Upper lobe of left lung (tissue), 6 donors: ENCODE results near the gene MDN1. TPM values are rescaled to one million over a fixed set of nuclear protein-coding genes. Genes with fewer than 3 reads are reported as not detected.

Experiments used
- ATAC-seq, 2 donors: fragments of 200-7000 bp; cut with Tn5 transposase; one replicate each; pipeline ENCODE4 v1.9.1; 2022; ENCODE audit warnings: mild to moderate bottlenecking in 2 of 2, moderate library complexity in 2 of 2; ENCODE audit not compliant: low FRiP score in 2 of 2
- DNase-seq, 2 donors: peaks; one replicate each; pipeline ENCODE4 v3.0.0-alpha.2; 2019 to 2020
- H3K27ac ChIP-seq, 4 donors: fragments of 200-600 bp; sonication (generic); one replicate each; pipeline ENCODE4 v1.5.1; 2016 to 2019
- H3K27me3 ChIP-seq, 4 donors: fragments of 200-600 bp; sonication (generic); one replicate each; pipeline ENCODE4 v1.5.1; 2017 to 2019
- H3K36me3 ChIP-seq, 4 donors: fragments of 200-600 bp; sonication (generic); one replicate each; pipeline ENCODE4 v1.5.1; 2016 to 2019
- H3K4me1 ChIP-seq, 4 donors: fragments of 200-600 bp; sonication (generic); one replicate each; pipeline ENCODE4 v1.5.1; 2018 to 2019
- H3K4me3 ChIP-seq, 4 donors: fragments of 200-600 bp; sonication (generic); one replicate each; pipeline ENCODE4 v1.5.1; 2017 to 2019; ENCODE audit warnings: mild to moderate bottlenecking in 2 of 4, moderate library complexity in 1 of 4
- H3K9me3 ChIP-seq, 4 donors: fragments of 200-600 bp; sonication (generic); one replicate each; pipeline ENCODE4 v1.5.1; 2018 to 2019
- CTCF ChIP-seq, 6 experiments: fragments of 450-650 bp in 4 of 6; fragments of 200-600 bp in 2 of 6; sonication (generic) in 2 of 6; IDR thresholded peaks; one replicate each; pipeline ENCODE4 v1.5.1; 2016 to 2019; ENCODE audit warnings: antibody characterized with exemption in 6 of 6
- EP300 ChIP-seq, 4 donors: sonication (generic); formaldehyde crosslinking; IDR thresholded peaks; one replicate each; pipeline ENCODE4 v1.5.1; 2017; ENCODE audit warnings: antibody characterized with exemption in 4 of 4, control low read depth in 2 of 4
- POLR2A ChIP-seq, 4 donors: fragments of 450-650 bp; IDR thresholded peaks; one replicate each; pipeline ENCODE4 v1.5.1; 2016 to 2017; ENCODE audit warnings: antibody characterized with exemption in 4 of 4, mild to moderate bottlenecking in 2 of 4
- POLR2AphosphoS5 ChIP-seq, 2 donors: sonication (generic); formaldehyde crosslinking; IDR thresholded peaks; one replicate each; pipeline ENCODE4 v1.5.1; 2017; ENCODE audit warnings: antibody characterized with exemption in 2 of 2
- WGBS, 2 donors: methylation state at CpG; one replicate each; pipeline ENCODE4 v1.1.5; 2017 to 2018; 5-methylcytosine and 5-hydroxymethylcytosine counted together
- total RNA-seq, 6 donors: library from RNA; depleted of rRNA in 4 of 6; stranded (reverse); fragments of >200 nt in 4 of 6; gene quantifications; one replicate each; pipeline versions ENCODE4 v1.1.0 to v1.2.1, GENCODE V29; 2016 to 2021
- donor health status: DM: no; HTN: no; CAD: no; lungs with moderate emphysema.
- donor health status: DM: no; HTN: yes; CAD: no; lungs with severe emphysema.

The MDN1 gene
- total RNA-seq, 6 donors from 2014 or later, result 23.4 to 44.1 (median 29.6) TPM

DNA sequence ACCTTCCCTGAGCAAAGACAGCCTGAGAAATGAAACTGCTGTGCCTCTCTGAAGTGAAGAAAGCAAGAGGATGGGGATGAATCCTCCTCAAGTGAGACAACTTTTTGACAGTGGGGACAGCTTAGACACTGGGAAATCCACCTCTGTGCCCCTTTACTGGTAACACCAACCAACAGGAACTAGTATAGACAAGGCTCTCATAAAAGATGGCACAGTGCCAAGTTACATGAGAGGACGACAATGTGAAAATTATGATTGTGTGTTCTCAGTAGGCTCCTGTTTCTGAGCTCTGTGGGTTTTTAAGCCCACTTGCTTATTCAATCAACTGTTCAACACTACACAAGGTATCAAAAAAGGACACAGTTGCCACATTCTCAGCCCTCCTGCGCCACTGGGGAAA, 139.4 kb downstream of the MDN1 start:
- WGBS, 2 donors, result 81 to 82% methylated on average over 2 of the region's 2 CpGs
- H3K9me3 ChIP-seq, result no peaks in the 10 kb centered on the region
- no peak for ATAC-seq
- H3K27ac ChIP-seq, result no peak overlapping the region
- no peaks in the 10 kb centered on the region for H3K27me3 ChIP-seq
- H3K36me3 ChIP-seq, result peaks cover 29 to 98% (median 74%) of the 10 kb centered on the region in 4 donors
- no peak for DNase-seq
- H3K4me3 ChIP-seq, result no peak overlapping the region
- H3K4me1 ChIP-seq, result no peaks in the 10 kb centered on the region
- TF ChIP-seq EP300 (IDR thresholded peaks at IDR 0.05) (no peak), POLR2AphosphoS5 (IDR thresholded peaks at IDR 0.05) (no peak), POLR2A (IDR thresholded peaks at IDR 0.05) (no peak), CTCF (IDR thresholded peaks at IDR 0.05) (no peak)

- no peak overlapping the region for H3K27ac ChIP-seq
- H3K9me3 ChIP-seq, result no peaks in the 10 kb centered on the region
- 75 to 85% methylated on average over 5 to 6 of the region's 6 CpGs for WGBS, 2 donors
- H3K36me3 ChIP-seq, result peaks cover 35 to 98% (median 75%) of the 10 kb centered on the region in 4 donors
- ATAC-seq (peak in 1 of 2 donors; percentile 11), DNase-seq (no peak)
- H3K27me3 ChIP-seq, result no peaks in the 10 kb centered on the region
- no peak overlapping the region for H3K4me3 ChIP-seq
- TF ChIP-seq POLR2A (IDR thresholded peaks at IDR 0.05), result no peak
- no peak for TF ChIP-seq CTCF (IDR thresholded peaks at IDR 0.05)
- no peak for TF ChIP-seq POLR2AphosphoS5 (IDR thresholded peaks at IDR 0.05)
- TF ChIP-seq EP300 (IDR thresholded peaks at IDR 0.05), result no peak
- no peaks in the 10 kb centered on the region for H3K4me1 ChIP-seq
Measured at GRCh38 chr6:89679215-89680120, 140.1 kb downstream of the MDN1 start.

GRCh38 chr6:89678531-89678930, 141.1 kb downstream of the MDN1 start:
- Histone ChIP-seq H3K36me3 (peaks cover 41 to 98% (median 77%) of the 10 kb centered on the region in 4 donors), H3K4me3 (no peak overlapping the region), H3K9me3 (no peaks in the 10 kb centered on the region), H3K4me1 (no peaks in the 10 kb centered on the region), H3K27me3 (no peaks in the 10 kb centered on the region), H3K27ac (no peak overlapping the region)
- no peak for DNase-seq
- TF ChIP-seq POLR2AphosphoS5 (IDR thresholded peaks at IDR 0.05) (no peak), EP300 (IDR thresholded peaks at IDR 0.05) (no peak), CTCF (IDR thresholded peaks at IDR 0.05) (no peak), POLR2A (IDR thresholded peaks at IDR 0.05) (no peak)
- 96 to 99% methylated on average over 3 of the region's 3 CpGs for WGBS, 2 donors
- ATAC-seq, result no peak

DNA sequence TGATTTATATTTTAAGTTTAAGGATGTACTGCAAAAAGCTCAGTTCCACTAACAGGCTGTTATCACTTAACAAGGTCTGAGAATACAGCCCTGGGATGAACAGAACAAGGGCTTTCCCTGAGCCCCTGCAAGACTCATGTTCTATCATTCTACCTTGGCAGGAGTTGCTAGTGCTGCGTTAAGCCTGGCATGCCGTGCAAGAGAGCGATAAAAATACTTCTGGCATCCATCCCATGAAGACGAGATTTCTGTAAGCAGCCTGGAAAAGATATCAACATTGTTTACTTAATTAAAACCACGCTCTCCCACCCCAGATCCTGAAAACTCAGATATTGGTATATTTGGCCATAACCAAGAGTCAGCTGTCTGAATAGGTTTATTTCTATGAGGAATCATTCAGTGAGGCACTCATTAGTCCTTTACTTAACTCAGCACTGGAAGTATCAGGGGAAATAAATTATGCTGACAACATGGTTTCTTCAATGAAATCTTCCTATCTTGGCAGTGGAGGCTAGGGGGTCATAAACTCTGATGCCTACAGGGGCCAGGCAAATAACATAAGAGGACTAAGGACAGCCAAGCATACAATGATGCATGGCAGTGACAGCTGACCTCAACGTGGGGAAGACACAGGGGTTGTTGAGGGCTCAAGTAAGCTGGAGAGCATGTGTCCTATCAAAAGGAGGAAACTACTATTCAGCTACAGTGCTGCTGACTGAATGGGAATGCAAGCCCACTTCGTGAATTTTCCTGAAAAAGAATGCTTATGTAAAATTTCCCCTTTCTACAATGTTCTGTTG, 143.4 kb downstream of the MDN1 start:
- Histone ChIP-seq H3K27ac (no peak overlapping the region), H3K36me3 (peaks cover 40 to 100% (median 81%) of the 10 kb centered on the region in 4 donors), H3K4me1 (no peaks in the 10 kb centered on the region), H3K27me3 (no peaks in the 10 kb centered on the region), H3K4me3 (no peak overlapping the region), H3K9me3 (no peaks in the 10 kb centered on the region)
- no peak for DNase-seq
- TF ChIP-seq POLR2AphosphoS5 (IDR thresholded peaks at IDR 0.05), result no peak
- no peak for TF ChIP-seq POLR2A (IDR thresholded peaks at IDR 0.05)
- TF ChIP-seq EP300 (IDR thresholded peaks at IDR 0.05), result no peak
- no peak for TF ChIP-seq CTCF (IDR thresholded peaks at IDR 0.05)
- no peak for ATAC-seq
- WGBS, 2 donors, result 66 to 77% methylated on average over 7 of the region's 7 CpGs
